Endothelial cell of umbilical vein (primary cell): ENCODE measurements around the gene CCN5. TPM values are rescaled to one million over a fixed set of nuclear protein-coding genes. Genes with fewer than 3 reads are reported as not detected.

Experiments
- BruUV-seq: library from RNA; stranded (reverse); fragments of 400-500 nt; replicated peaks from 2 replicates; lab custom pipeline; 2021; lab: Mats Ljungman, UMichigan
- CTCF ChIA-PET: fragments of 300-600, 350-600 bp; sonication (Branson Sonifier 250); formaldehyde crosslinking; loops from one replicate; lab custom pipeline; 2021; ENCODE audit warnings: antibody characterized with exemption, inconsistent platforms; lab: Charles Lee
- POLR2A ChIA-PET: fragments of 300-600, 350-600 bp; sonication (Branson Sonifier 250); formaldehyde crosslinking; loops from one replicate; lab custom pipeline; 2021; ENCODE audit warnings: antibody characterized with exemption, inconsistent platforms; lab: Charles Lee
- DNase-seq: peaks from one replicate; pipeline ENCODE4 v3.0.0-alpha.2; 2011; ENCODE audit warnings: low read depth, low spot score
- FAIRE-seq: peaks from 2 replicates; lab custom pipeline; 2011; peaks lifted over from hg19 to GRCh38; lab: Jason Lieb, UNC
- H2AFZ ChIP-seq: 2 replicates; pipeline ENCODE4 v1.6.0; 2012; ENCODE audit warnings: low read depth, low read length, control low read depth, inconsistent platforms
- H3K27ac ChIP-seq: 2 replicates; pipeline ENCODE4 v1.5.1; 2011; ENCODE audit warnings: low read depth, mild to moderate bottlenecking, control low read depth, low read length, moderate library complexity; ENCODE audit not compliant: insufficient read depth
- H3K27me3 ChIP-seq, 2 experiments: 2 replicates each; pipeline versions ENCODE4 v1.6.0 to v1.6.1; 2011; ENCODE audit warnings: low read length in 2 of 2, mixed read lengths in 1 of 2; ENCODE audit not compliant: control insufficient read depth in 2 of 2, insufficient read depth in 2 of 2
- H3K36me3 ChIP-seq, 2 experiments: 2 replicates in 1 of 2; 3 replicates in 1 of 2; pipeline ENCODE4 v1.5.1; 2011; ENCODE audit warnings: low read length in 2 of 2, mild to moderate bottlenecking in 1 of 2, moderate library complexity in 1 of 2; ENCODE audit not compliant: control insufficient read depth in 2 of 2, insufficient read depth in 2 of 2; ENCODE audit errors: extremely low read depth in 1 of 2
- H3K4me1 ChIP-seq: 3 replicates; pipeline ENCODE4 v1.5.1; 2011; ENCODE audit warnings: mild to moderate bottlenecking, low read length; ENCODE audit not compliant: control insufficient read depth, insufficient read depth; ENCODE audit errors: extremely low read depth
- H3K4me2 ChIP-seq: 2 replicates; pipeline ENCODE4 v1.6.1; 2011; ENCODE audit warnings: low read length, control low read depth, mixed read lengths; ENCODE audit not compliant: insufficient read depth
- H3K4me3 ChIP-seq, 3 experiments: fragments of 200-600 bp in 1 of 3; sonication (generic), shearing (Covaris generic) in 1 of 3; replicated peaks in 1 of 3; 2 replicates each; pipeline ENCODE4 v1.5.1; 2011 to 2016; ENCODE audit warnings: control low read depth in 3 of 3, low read length in 3 of 3, mild to moderate bottlenecking in 2 of 3, inconsistent platforms in 1 of 3, low read depth in 1 of 3, moderate library complexity in 1 of 3; ENCODE audit not compliant: insufficient read depth in 1 of 3
- H3K79me2 ChIP-seq: 2 replicates; pipeline ENCODE4 v1.6.0; 2012; ENCODE audit warnings: low read length, inconsistent platforms; ENCODE audit not compliant: control insufficient read depth, insufficient read depth
- H3K9ac ChIP-seq: replicated peaks from 2 replicates; pipeline ENCODE3; 2011; ENCODE audit warnings: low read length, control low read depth; ENCODE audit not compliant: insufficient read depth; ENCODE audit errors: extremely low read depth
- H3K9me1 ChIP-seq: replicated peaks from 3 replicates; pipeline ENCODE4 v1.6.0; 2011; ENCODE audit warnings: mild to moderate bottlenecking, low read length; ENCODE audit not compliant: control insufficient read depth, insufficient read depth; ENCODE audit errors: extremely low read depth
- H3K9me3 ChIP-seq: replicated peaks from 2 replicates; pipeline ENCODE4 v1.5.1; 2012; ENCODE audit warnings: low read length, inconsistent platforms; ENCODE audit not compliant: control insufficient read depth, insufficient read depth
- H4K20me1 ChIP-seq: replicated peaks from 2 replicates; pipeline ENCODE3; 2011; ENCODE audit warnings: mild to moderate bottlenecking, low read length; ENCODE audit not compliant: control insufficient read depth, insufficient read depth; ENCODE audit errors: extremely low read depth
- dilution Hi-C: fragments of 300-500 bp; cut with MboI; formaldehyde crosslinking; loops from one replicate; pipeline ENCODE4 v1.15.0; 2019; ENCODE audit warnings: low sequenced_read_pairs; ENCODE audit not compliant: extremely low pct_ligation_motif_present
- intact Hi-C: fragments of 100-400 bp; cut with micrococcal nuclease; formaldehyde crosslinking; loops from one replicate; pipeline ENCODE4 v1.10.0; 2022
- polyA plus RNA-seq, 4 experiments: library from polyadenylated mRNA; depleted of rRNA in 3 of 4; stranded (reverse) in 3 of 4; unstranded in 1 of 4; fragments of >200 nt; gene quantifications; 2 replicates each; pipeline versions ENCODE4 v1.2.1 to v1.2.3, GENCODE V29; 2011 to 2012; ENCODE audit warnings: missing spikeins in 1 of 4
- total RNA-seq: library from RNA; stranded (reverse); gene quantifications from 2 replicates; pipeline ENCODE4 v1.2.3, GENCODE V29; 2021
- TF ChIP-seq, protein P1 (sequence below): IDR thresholded peaks from 2 replicates; pipeline ENCODE4 v1.6.1; 2011; ENCODE audit not compliant: insufficient read depth, insufficient read length
- TF ChIP-seq, protein P2 (sequence below), 2 donors: IDR thresholded peaks; 1 replicate in 1 of 2; 2 replicates in 1 of 2; pipeline ENCODE4 v1.5.1; 2011; ENCODE audit warnings: low read length in 2 of 2, mild to moderate bottlenecking in 2 of 2, moderate library complexity in 2 of 2, control low read depth in 1 of 2, inconsistent platforms in 1 of 2, low read depth in 1 of 2; ENCODE audit not compliant: insufficient read depth in 1 of 2; ENCODE audit errors: extremely low read depth in 1 of 2

The CCN5 gene
- total and polyA plus RNA-seq, 2 donors (not counting 3 experiments of a cell fraction or from before 2014, with no cell fraction given), result 0.03 TPM; not detected in 1

- Histone ChIP-seq H3K36me3 (no peaks in the 10 kb centered on the region), H3K79me2 (no peaks in the 10 kb centered on the region), H3K4me2 (no peak overlapping the region), H3K4me3 (no peak overlapping the region), H3K27me3 (no peaks in the 10 kb centered on the region), H3K4me1 (no peaks in the 10 kb centered on the region), H3K9me1 (no peaks in the 10 kb centered on the region), H3K9ac (no peak overlapping the region), H4K20me1 (no peaks in the 10 kb centered on the region), H2AFZ (no peak overlapping the region), H3K9me3 (no peaks in the 10 kb centered on the region), H3K27ac (no peak overlapping the region)
- BruUV-seq, result no TSS peak
- POLR2A ChIA-PET, result no interaction called here
- DNase-seq, result peak; percentile 64
- intact Hi-C loops (loop anchor here (1.0 to 2.0 kb wide), 3 partner anchors 33 to 295 kb away; partner anchors contain the start of gene ADA), dilution Hi-C loops (no loop called here)
- TF ChIP-seq, protein P1, sequence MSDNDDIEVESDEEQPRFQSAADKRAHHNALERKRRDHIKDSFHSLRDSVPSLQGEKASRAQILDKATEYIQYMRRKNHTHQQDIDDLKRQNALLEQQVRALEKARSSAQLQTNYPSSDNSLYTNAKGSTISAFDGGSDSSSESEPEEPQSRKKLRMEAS, result no peak
- TF ChIP-seq, protein P2, sequence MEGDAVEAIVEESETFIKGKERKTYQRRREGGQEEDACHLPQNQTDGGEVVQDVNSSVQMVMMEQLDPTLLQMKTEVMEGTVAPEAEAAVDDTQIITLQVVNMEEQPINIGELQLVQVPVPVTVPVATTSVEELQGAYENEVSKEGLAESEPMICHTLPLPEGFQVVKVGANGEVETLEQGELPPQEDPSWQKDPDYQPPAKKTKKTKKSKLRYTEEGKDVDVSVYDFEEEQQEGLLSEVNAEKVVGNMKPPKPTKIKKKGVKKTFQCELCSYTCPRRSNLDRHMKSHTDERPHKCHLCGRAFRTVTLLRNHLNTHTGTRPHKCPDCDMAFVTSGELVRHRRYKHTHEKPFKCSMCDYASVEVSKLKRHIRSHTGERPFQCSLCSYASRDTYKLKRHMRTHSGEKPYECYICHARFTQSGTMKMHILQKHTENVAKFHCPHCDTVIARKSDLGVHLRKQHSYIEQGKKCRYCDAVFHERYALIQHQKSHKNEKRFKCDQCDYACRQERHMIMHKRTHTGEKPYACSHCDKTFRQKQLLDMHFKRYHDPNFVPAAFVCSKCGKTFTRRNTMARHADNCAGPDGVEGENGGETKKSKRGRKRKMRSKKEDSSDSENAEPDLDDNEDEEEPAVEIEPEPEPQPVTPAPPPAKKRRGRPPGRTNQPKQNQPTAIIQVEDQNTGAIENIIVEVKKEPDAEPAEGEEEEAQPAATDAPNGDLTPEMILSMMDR (IDR thresholded peaks at IDR 0.05; ENCODE audit: extremely low read depth in 1 of 2, insufficient read depth in 1 of 2, low read depth in 1 of 2, low read length in 2 of 2), result peak; percentile 67 to 75
- peak; percentile 82 for FAIRE-seq
- CTCF ChIA-PET, result interaction anchor here (0.5 to 6.5 kb wide), 45 partner anchors 10 to 610 kb away, joined by 3 to 310 read pairs (median 5); partner anchors contain the start of genes ADA and TTPAL
These were observed 31.7 kb upstream of the CCN5 start for GRCh38 chr20:44683263-44684046.
